ENCODE data around the gene KANTR. TPM values are rescaled to one million over a fixed set of nuclear protein-coding genes. Genes with fewer than 3 reads are reported as not detected.

KANTR gene
- total RNA-seq, 1 donor from 2014 or later: 6.8 TPM

DNA sequence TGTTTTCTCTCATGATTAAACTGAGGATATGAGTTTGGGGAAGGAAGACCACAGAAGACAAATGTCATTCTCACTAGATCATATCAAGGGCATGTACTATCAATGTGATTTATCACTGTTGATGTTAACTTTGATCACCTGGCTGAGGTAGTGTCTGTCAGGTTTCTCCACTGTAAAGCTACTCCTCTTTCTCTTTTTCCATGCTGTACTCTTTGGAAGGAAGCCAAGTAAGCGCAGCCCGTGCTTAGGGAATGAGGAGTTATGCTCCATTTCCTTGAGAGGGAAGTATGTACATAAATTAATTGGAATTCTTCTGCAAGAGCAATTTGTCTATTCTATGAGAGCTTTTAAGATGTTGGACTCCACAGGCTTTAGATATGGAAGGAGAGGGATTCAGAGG, 4.0 kb upstream of the KANTR start:
- Mint-ChIP-seq H3K9me3 (ENCODE audit: unreplicated experiment) (no peaks in the 10 kb centered on the region), H3K27ac (ENCODE audit: unreplicated experiment) (no peak overlapping the region), H3K36me3 (ENCODE audit: low read depth, unreplicated experiment) (peaks cover 10% of the 10 kb centered on the region), H3K4me3 (ENCODE audit: unreplicated experiment) (no peak overlapping the region), H3K4me1 (ENCODE audit: low read depth, unreplicated experiment) (peaks cover 16% of the 10 kb centered on the region), H3K27me3 (ENCODE audit: low read depth, unreplicated experiment) (no peaks in the 10 kb centered on the region)
- no peak overlapping the region for H2AFZ ChIP-seq (ENCODE audit: low read depth, low read length)
- H3K27me3 ChIP-seq (ENCODE audit: insufficient read depth, low read length): no peaks in the 10 kb centered on the region
- FAIRE-seq (peak; percentile 91), DNase-seq (ENCODE audit: low read depth) (no peak)
- no peak overlapping the region for H3K4me3 ChIP-seq (ENCODE audit: insufficient read depth, low read depth, low read length)
- peaks cover 29% of the 10 kb centered on the region for H4K20me1 ChIP-seq (ENCODE audit: insufficient read depth, low read length)
- H3K27ac ChIP-seq (ENCODE audit: low read depth, low read length): no peak overlapping the region
- peaks cover 14% of the 10 kb centered on the region for H3K4me1 ChIP-seq (ENCODE audit: insufficient read depth, low read length)
- TF ChIP-seq, protein P1, sequence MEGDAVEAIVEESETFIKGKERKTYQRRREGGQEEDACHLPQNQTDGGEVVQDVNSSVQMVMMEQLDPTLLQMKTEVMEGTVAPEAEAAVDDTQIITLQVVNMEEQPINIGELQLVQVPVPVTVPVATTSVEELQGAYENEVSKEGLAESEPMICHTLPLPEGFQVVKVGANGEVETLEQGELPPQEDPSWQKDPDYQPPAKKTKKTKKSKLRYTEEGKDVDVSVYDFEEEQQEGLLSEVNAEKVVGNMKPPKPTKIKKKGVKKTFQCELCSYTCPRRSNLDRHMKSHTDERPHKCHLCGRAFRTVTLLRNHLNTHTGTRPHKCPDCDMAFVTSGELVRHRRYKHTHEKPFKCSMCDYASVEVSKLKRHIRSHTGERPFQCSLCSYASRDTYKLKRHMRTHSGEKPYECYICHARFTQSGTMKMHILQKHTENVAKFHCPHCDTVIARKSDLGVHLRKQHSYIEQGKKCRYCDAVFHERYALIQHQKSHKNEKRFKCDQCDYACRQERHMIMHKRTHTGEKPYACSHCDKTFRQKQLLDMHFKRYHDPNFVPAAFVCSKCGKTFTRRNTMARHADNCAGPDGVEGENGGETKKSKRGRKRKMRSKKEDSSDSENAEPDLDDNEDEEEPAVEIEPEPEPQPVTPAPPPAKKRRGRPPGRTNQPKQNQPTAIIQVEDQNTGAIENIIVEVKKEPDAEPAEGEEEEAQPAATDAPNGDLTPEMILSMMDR (IDR thresholded peaks at IDR 0.05; ENCODE audit: insufficient read depth, low read depth, low read length): no peak
- no peak for TF ChIP-seq EZH2 (IDR thresholded peaks at IDR 0.05; ENCODE audit: insufficient read depth, low read length)
- H3K9ac ChIP-seq (ENCODE audit: low read length): no peak overlapping the region
- no peaks in the 10 kb centered on the region for H3K9me3 ChIP-seq (ENCODE audit: insufficient read depth, low read depth, low read length)
- H3K36me3 ChIP-seq (ENCODE audit: insufficient read depth, low read length): peaks cover 10% of the 10 kb centered on the region
- peaks cover 18% of the 10 kb centered on the region for H3K79me2 ChIP-seq (ENCODE audit: insufficient read depth, low read length)
- no peak overlapping the region for H3K4me2 ChIP-seq (ENCODE audit: low read length)

DNA sequence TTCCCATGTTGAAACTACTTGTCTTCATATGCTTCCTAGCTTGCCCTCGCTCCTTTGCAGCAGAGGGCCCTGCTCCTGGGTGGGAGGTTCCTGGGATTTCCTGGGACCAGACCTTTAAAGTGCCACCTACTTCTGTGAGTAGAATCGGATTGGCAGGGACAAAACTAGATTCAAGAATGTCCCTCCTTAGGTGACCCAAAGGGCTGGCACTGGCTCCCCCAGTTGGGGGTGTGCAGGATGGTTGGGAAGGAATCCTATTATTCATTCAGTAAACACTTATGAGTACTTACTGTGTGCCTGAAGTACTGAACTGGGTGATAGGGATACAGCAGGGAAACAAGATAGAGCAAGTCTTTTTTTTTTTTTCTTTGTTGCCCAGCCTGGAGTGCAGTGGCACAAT, 2.6 kb upstream of the KANTR start:
- DNase-seq (ENCODE audit: low read depth) (no peak), FAIRE-seq (no peak)
- no peak overlapping the region for H3K4me3 Mint-ChIP-seq (ENCODE audit: unreplicated experiment)
- no peak overlapping the region for H3K4me3 ChIP-seq (ENCODE audit: insufficient read depth, low read depth, low read length)
- peaks cover 15% of the 10 kb centered on the region for H4K20me1 ChIP-seq (ENCODE audit: insufficient read depth, low read length)
- H3K27me3 ChIP-seq (ENCODE audit: insufficient read depth, low read length): no peaks in the 10 kb centered on the region
- H3K4me1 ChIP-seq (ENCODE audit: insufficient read depth, low read length): peaks cover 15% of the 10 kb centered on the region
- H3K9me3 ChIP-seq (ENCODE audit: insufficient read depth, low read depth, low read length): no peaks in the 10 kb centered on the region
- H3K36me3 Mint-ChIP-seq (ENCODE audit: low read depth, unreplicated experiment): peaks cover 2% of the 10 kb centered on the region
- H3K9ac ChIP-seq (ENCODE audit: low read length): no peak overlapping the region
- H3K27ac ChIP-seq (ENCODE audit: low read depth, low read length): no peak overlapping the region
- peaks cover 15% of the 10 kb centered on the region for H3K4me1 Mint-ChIP-seq (ENCODE audit: low read depth, unreplicated experiment)
- H3K27me3 Mint-ChIP-seq (ENCODE audit: low read depth, unreplicated experiment): no peaks in the 10 kb centered on the region
- no peak overlapping the region for H3K27ac Mint-ChIP-seq (ENCODE audit: unreplicated experiment)
- peaks cover 6% of the 10 kb centered on the region for H3K79me2 ChIP-seq (ENCODE audit: insufficient read depth, low read length)
- H3K9me3 Mint-ChIP-seq (ENCODE audit: unreplicated experiment): no peaks in the 10 kb centered on the region
- H2AFZ ChIP-seq (ENCODE audit: low read depth, low read length): no peak overlapping the region
- TF ChIP-seq EZH2 (IDR thresholded peaks at IDR 0.05; ENCODE audit: insufficient read depth, low read length): no peak
- TF ChIP-seq, protein P1 (IDR thresholded peaks at IDR 0.05; ENCODE audit: insufficient read depth, low read depth, low read length): no peak
- peaks cover 1% of the 10 kb centered on the region for H3K36me3 ChIP-seq (ENCODE audit: insufficient read depth, low read length)
- H3K4me2 ChIP-seq (ENCODE audit: low read length): no peak overlapping the region

DNA sequence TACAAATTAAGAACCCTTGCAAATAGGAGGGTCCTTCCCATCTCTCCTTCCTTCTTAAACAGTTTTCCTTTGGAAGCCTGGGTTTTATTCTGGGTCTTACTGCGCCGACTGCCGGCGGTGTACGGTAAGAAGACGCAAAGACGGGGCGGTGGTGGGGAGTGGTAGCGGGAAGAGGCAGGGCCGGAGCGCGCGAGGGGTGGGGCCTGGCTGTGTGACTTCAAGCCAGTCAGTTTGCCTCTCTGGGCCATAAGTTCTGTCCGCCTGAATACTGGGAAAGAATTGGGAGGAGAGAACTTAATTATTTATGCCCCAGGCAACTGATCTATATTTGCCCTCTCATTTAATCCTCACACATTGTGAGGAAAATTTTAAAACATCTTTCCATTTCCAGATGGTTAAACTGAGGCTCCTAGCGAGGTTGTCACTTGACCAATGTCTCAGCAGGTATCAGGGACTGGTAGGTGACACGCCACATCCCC, 726 bp upstream of the KANTR start:
- Histone ChIP-seq H3K27ac (ENCODE audit: low read depth, low read length) (peak overlapping the region; percentile 59), H2AFZ (ENCODE audit: low read depth, low read length) (peak overlapping the region; percentile 85)

More for the DNA sequence above, 726 bp upstream of the KANTR start:
- no peaks in the 10 kb centered on the region for H3K36me3 Mint-ChIP-seq (ENCODE audit: low read depth, unreplicated experiment)
- H3K4me2 ChIP-seq (ENCODE audit: low read length): peak overlapping the region; percentile 97
- H3K27me3 ChIP-seq (ENCODE audit: insufficient read depth, low read length): no peaks in the 10 kb centered on the region
- H3K36me3 ChIP-seq (ENCODE audit: insufficient read depth, low read length): no peaks in the 10 kb centered on the region
- H3K4me3 Mint-ChIP-seq (ENCODE audit: unreplicated experiment): peak overlapping the region; percentile 91
- no peaks in the 10 kb centered on the region for H3K9me3 Mint-ChIP-seq (ENCODE audit: unreplicated experiment)
- no peak for FAIRE-seq
- peaks cover 6% of the 10 kb centered on the region for H3K4me1 Mint-ChIP-seq (ENCODE audit: low read depth, unreplicated experiment)
- no peak overlapping the region for H3K27ac Mint-ChIP-seq (ENCODE audit: unreplicated experiment)
- peak; percentile 54 for DNase-seq (ENCODE audit: low read depth)
- H3K4me1 ChIP-seq (ENCODE audit: insufficient read depth, low read length): peaks cover 11% of the 10 kb centered on the region
- TF ChIP-seq, protein P1 (IDR thresholded peaks at IDR 0.05; ENCODE audit: insufficient read depth, low read depth, low read length): peak; percentile 30
- no peak for TF ChIP-seq EZH2 (IDR thresholded peaks at IDR 0.05; ENCODE audit: insufficient read depth, low read length)
- H4K20me1 ChIP-seq (ENCODE audit: insufficient read depth, low read length): no peaks in the 10 kb centered on the region
- peak overlapping the region; percentile 59 for H3K4me3 ChIP-seq (ENCODE audit: insufficient read depth, low read depth, low read length)
- H3K9ac ChIP-seq (ENCODE audit: low read length): peak overlapping the region; percentile 73
- no peaks in the 10 kb centered on the region for H3K27me3 Mint-ChIP-seq (ENCODE audit: low read depth, unreplicated experiment)
- H3K9me3 ChIP-seq (ENCODE audit: insufficient read depth, low read depth, low read length): no peaks in the 10 kb centered on the region
- H3K79me2 ChIP-seq (ENCODE audit: insufficient read depth, low read length): peaks cover 6% of the 10 kb centered on the region
